OCI-LY3 (cell line): ENCODE results near the gene SLC23A3.

Experiments
- H2AFZ ChIP-seq: fragments of 200-600, 300-600 bp; shearing (Covaris generic); 2 replicates; pipeline ENCODE4 v1.6.0; 2014; ENCODE audit warnings: antibody characterized with exemption, low read depth, low read length
- H3K27ac ChIP-seq: fragments of 200-600, 300-600 bp; sonication (generic); 2 replicates; pipeline ENCODE4 v1.5.1; 2014; ENCODE audit warnings: mild to moderate bottlenecking, low read length, moderate library complexity, mixed read lengths
- H3K27me3 ChIP-seq: fragments of 200-600, 300-600 bp; sonication (generic); 2 replicates; pipeline ENCODE4 v1.6.1; 2014; ENCODE audit warnings: low read depth, low read length, mixed read lengths
- H3K36me3 ChIP-seq: fragments of 200-600, 300-600 bp; sonication (generic); replicated peaks from 2 replicates; pipeline ENCODE3; 2014; ENCODE audit warnings: low read depth, low read length, mixed read lengths
- H3K4me1 ChIP-seq: fragments of 300-600, 200-600 bp; sonication (generic); 2 replicates; pipeline ENCODE4 v1.6.1; 2014; ENCODE audit warnings: low read length, mixed read lengths
- H3K4me2 ChIP-seq: fragments of 200-600, 300-600 bp; sonication (generic); 2 replicates; pipeline ENCODE4 v1.6.1; 2014; ENCODE audit warnings: low read length, mixed read lengths
- H3K4me3 ChIP-seq: fragments of 300-600, 200-600 bp; sonication (generic); 2 replicates; pipeline ENCODE4 v1.5.1; 2014; ENCODE audit warnings: antibody characterized with exemption, mild to moderate bottlenecking, low read length, moderate library complexity
- H3K79me2 ChIP-seq: fragments of 300-600, 200-600 bp; shearing (Covaris generic); 2 replicates; pipeline ENCODE4 v1.6.1; 2014; ENCODE audit warnings: mild to moderate bottlenecking, low read length, mixed read lengths
- H3K9ac ChIP-seq: fragments of 300-600, 200-600 bp; shearing (Covaris generic); 2 replicates; pipeline ENCODE4 v1.6.0; 2014; ENCODE audit warnings: mild to moderate bottlenecking, low read length, moderate library complexity
- H3K9me3 ChIP-seq: fragments of 200-600, 300-600 bp; shearing (Covaris generic); 2 replicates; pipeline ENCODE4 v1.6.1; 2014; ENCODE audit warnings: low read length, mixed read lengths; ENCODE audit not compliant: insufficient read depth
- H4K20me1 ChIP-seq: fragments of 200-600, 300-600 bp; sonication (generic); 2 replicates; pipeline ENCODE4 v1.6.1; 2016; ENCODE audit warnings: low read length, mixed read lengths; ENCODE audit not compliant: insufficient read depth
- CTCF ChIP-seq: fragments of 200-600, 300-600 bp; sonication (generic); IDR thresholded peaks from 2 replicates; pipeline ENCODE4 v1.5.1; 2014; ENCODE audit warnings: antibody characterized with exemption, low read length, low read depth
- EZH2phosphoT487 ChIP-seq: fragments of 200-600 bp; shearing (Covaris generic); IDR thresholded peaks from 2 replicates; pipeline ENCODE4 v1.6.1; 2018; ENCODE audit warnings: antibody characterized with exemption, mixed run types, low read depth

Gene SLC23A3

GRCh38 chr2:219206328-219207133, 36.7 kb upstream of the SLC23A3 start, which contains the start of gene ZFAND2B:
Gene ZFAND2B (plus strand): TSS chr2:219206782. CDS start chr2:219206988, 206 bp downstream.
- Histone ChIP-seq H3K36me3 (no peaks in the 10 kb centered on the region), H3K27me3 (no peaks in the 10 kb centered on the region), H3K79me2 (no peaks in the 10 kb centered on the region), H4K20me1 (no peaks in the 10 kb centered on the region), H3K4me3 (peak within 1 kb of the TSS; percentile 91), H3K9ac (peak within 1 kb of the TSS; percentile 86), H3K4me1 (peaks cover 7% of the 10 kb centered on the region), H2AFZ (peak within 1 kb of the TSS; percentile 77), H3K9me3 (no peaks in the 10 kb centered on the region), H3K4me2 (peak within 1 kb of the TSS; percentile 95), H3K27ac (peak within 1 kb of the TSS; percentile 67)
- TF ChIP-seq CTCF (no peak), EZH2phosphoT487 (no peak)

- Histone ChIP-seq H3K9me3 (no peaks in the 10 kb centered on the region), H3K4me2 (peak overlapping the region; percentile 92), H3K79me2 (no peaks in the 10 kb centered on the region), H4K20me1 (no peaks in the 10 kb centered on the region), H3K4me3 (peak overlapping the region; percentile 91), H3K4me1 (peaks cover 7% of the 10 kb centered on the region), H2AFZ (peak overlapping the region; percentile 77), H3K9ac (peak overlapping the region; percentile 86), H3K27ac (peak overlapping the region; percentile 67), H3K27me3 (no peaks in the 10 kb centered on the region), H3K36me3 (no peaks in the 10 kb centered on the region)
- no peak for TF ChIP-seq CTCF
- TF ChIP-seq EZH2phosphoT487, result no peak
Observed at GRCh38 chr2:219205981-219206327, 36.1 kb upstream of the SLC23A3 start.

GRCh38 chr2:219205165-219205538, 35.3 kb upstream of the SLC23A3 start:
- H3K27ac ChIP-seq, result no peak overlapping the region

More at GRCh38 chr2:219205165-219205538, 35.3 kb upstream of the SLC23A3 start:
- Histone ChIP-seq H3K4me2 (no peak overlapping the region), H3K27me3 (no peaks in the 10 kb centered on the region), H3K4me1 (peaks cover 7% of the 10 kb centered on the region), H4K20me1 (no peaks in the 10 kb centered on the region), H3K79me2 (no peaks in the 10 kb centered on the region), H3K4me3 (no peak overlapping the region), H3K9ac (no peak overlapping the region), H3K9me3 (no peaks in the 10 kb centered on the region), H2AFZ (no peak overlapping the region), H3K36me3 (no peaks in the 10 kb centered on the region)
- no peak for TF ChIP-seq CTCF
- no peak for TF ChIP-seq EZH2phosphoT487
